Kidney epithelial cell (primary cell): ENCODE measurements around the gene CLPTM1L. TPM values are rescaled to one million over a fixed set of nuclear protein-coding genes. Genes with fewer than 3 reads are reported as not detected.
"Not testable (repeated sequence)": the region's sequence is repeated elsewhere in the genome, so short reads cannot be mapped to it uniquely, and the experiment has no call there.

ENCODE experiments used
- DNase-seq: peaks from one replicate; pipeline ENCODE4 v3.0.0-alpha.2; 2010; ENCODE audit warnings: low read depth
- H3K27me3 ChIP-seq: 2 replicates; pipeline ENCODE4 v1.6.0; 2011; ENCODE audit warnings: low read length; ENCODE audit not compliant: control insufficient read depth, insufficient read depth
- H3K36me3 ChIP-seq: 2 replicates; pipeline ENCODE4 v1.5.1; 2011; ENCODE audit warnings: low read length; ENCODE audit not compliant: control insufficient read depth, insufficient read depth
- H3K4me3 ChIP-seq: 2 replicates; pipeline ENCODE4 v1.5.1; 2011; ENCODE audit warnings: low read depth, mild to moderate bottlenecking, control low read depth, low read length
- CTCF ChIP-seq: IDR thresholded peaks from 2 replicates; pipeline ENCODE4 v1.5.1; 2011; ENCODE audit warnings: mild to moderate bottlenecking, moderate library complexity, low read length, control low read depth, inconsistent platforms; ENCODE audit not compliant: insufficient read depth, poor library complexity, severe bottlenecking
- total RNA-seq: library from RNA; depleted of rRNA; stranded (reverse); fragments of >200 nt; gene quantifications from 2 replicates; pipeline ENCODE4 v1.2.3, GENCODE V29; 2015

CLPTM1L gene
- total RNA-seq, 1 donor from 2014 or later: 159 TPM

DNA sequence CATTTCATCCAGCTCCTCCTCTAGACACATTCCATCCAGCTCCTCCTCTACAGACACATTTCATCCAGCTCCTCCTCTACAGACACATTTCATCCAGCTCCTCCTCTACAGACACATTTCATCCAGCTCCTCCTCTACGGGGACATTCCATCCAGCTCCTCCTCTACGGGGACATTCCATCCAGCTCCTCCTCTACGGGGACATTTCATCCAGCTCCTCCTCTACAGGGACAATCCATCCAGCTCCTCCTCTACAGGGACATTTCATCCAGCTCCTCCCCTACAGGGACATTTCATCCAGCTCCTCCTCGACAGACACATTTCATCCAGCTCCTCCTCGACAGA, 18.4 kb downstream of the CLPTM1L start:
- not testable (repeated sequence) for H3K4me3 ChIP-seq, H3K27me3 ChIP-seq, H3K36me3 ChIP-seq, DNase-seq

DNA sequence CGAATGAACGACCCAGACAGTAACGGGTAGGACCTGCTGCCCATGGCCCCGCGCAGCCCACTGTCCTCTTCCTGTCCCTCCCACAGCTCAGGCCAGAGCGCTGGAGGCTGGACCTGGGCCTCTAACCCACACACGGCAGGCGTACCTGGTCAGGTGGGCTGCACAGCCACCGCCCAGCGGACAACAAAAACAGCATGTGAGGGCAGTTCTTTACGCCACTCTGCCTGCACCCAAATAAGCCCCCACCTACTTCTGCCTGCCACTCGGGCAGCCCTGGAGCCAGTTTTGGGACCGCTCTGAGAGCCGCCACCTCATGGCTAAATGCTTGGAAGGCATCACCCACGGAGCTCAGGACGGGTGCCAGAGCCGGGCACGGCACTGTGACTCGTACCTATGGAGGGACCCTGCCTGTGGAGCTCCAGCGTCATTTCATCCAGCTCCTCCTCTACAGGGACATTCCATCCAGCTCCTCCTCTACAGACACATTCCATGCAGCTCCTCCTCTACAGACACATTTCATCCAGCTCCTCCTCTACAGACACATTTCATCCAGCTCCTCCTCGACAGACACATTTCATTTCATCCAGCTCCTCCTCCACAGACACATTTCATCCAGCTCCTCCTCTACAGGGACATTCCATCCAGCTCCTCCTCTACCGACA, 18.9 kb downstream of the CLPTM1L start:
- no peaks in the 10 kb centered on the region for H3K36me3 ChIP-seq

DNA sequence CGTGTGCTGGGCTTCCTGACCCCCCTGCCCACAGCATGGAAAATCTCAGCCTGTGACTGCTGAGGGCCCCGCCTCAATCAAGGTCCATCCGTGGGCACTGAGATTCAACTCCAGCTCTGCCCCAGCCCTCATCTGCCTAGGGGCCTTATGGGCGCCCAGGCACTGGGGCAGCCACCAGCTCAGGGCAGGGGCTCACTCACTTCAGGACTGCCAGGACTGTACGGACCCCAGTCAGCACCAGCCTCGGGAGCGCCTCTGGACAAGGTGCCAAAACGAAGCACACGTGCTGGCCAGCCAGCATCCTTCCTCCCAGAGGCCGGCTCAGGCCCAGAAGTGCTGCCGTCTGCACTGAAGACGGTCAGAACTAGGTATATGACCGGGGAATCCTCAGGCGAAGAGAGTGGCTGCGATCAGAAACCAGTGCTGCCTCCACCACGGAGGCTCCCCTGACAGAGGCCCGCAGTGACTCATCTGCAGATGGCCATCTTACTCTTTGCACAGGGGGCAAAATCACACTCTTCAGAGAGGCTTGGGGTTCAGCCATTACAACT, 19.6 kb downstream of the CLPTM1L start:
- H3K36me3 ChIP-seq: no peaks in the 10 kb centered on the region
- no peak for TF ChIP-seq CTCF
- no peaks in the 10 kb centered on the region for H3K27me3 ChIP-seq
- DNase-seq: no peak
- no peak overlapping the region for H3K4me3 ChIP-seq

More for the DNA sequence above, 18.9 kb downstream of the CLPTM1L start:
- Histone ChIP-seq H3K27me3 (no peaks in the 10 kb centered on the region), H3K4me3 (no peak overlapping the region)
- DNase-seq: no peak
- TF ChIP-seq CTCF: no peak

- no peak overlapping the region for H3K4me3 ChIP-seq
- no peaks in the 10 kb centered on the region for H3K27me3 ChIP-seq
- TF ChIP-seq CTCF: no peak
- peaks cover 3% of the 10 kb centered on the region for H3K36me3 ChIP-seq
- DNase-seq: no peak
Observed at GRCh38 chr5:1324719-1325190, 20.1 kb downstream of the CLPTM1L start.

- Histone ChIP-seq H3K27me3 (no peaks in the 10 kb centered on the region), H3K4me3 (no peak overlapping the region), H3K36me3 (peaks cover 3% of the 10 kb centered on the region)
- DNase-seq: no peak
- TF ChIP-seq CTCF: no peak
Observed at GRCh38 chr5:1324301-1324700, 20.6 kb downstream of the CLPTM1L start.

DNA sequence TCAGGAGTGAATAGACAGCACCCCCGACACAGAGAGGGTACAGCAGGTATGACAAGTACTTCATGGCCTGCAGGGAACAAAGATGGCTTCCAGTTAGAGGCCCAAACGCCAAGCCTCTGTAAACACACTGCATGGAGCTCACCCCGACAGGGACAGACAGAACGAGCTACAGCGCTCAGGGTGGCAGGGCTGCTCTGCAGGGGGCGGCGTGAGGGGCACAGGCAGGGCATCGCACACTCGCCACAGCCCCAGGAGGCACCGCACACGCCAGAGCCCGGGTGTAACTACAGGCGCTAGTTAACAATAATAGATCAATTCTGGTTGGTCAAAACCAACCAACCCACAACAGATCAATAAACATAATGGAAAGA, 21.1 kb downstream of the CLPTM1L start:
- peaks cover 3% of the 10 kb centered on the region for H3K36me3 ChIP-seq
- no peak for TF ChIP-seq CTCF
- no peaks in the 10 kb centered on the region for H3K27me3 ChIP-seq
- H3K4me3 ChIP-seq: no peak overlapping the region
- DNase-seq: no peak
